T-cell (primary cell): ENCODE results near the gene PLA2G1B. TPM values are rescaled to one million over a fixed set of nuclear protein-coding genes. Genes with fewer than 3 reads are reported as not detected.

Experiments
- ATAC-seq, 4 experiments: fragments of 200-7000 bp in 3 of 4; fragments of 150-1000 bp in 1 of 4; cut with Tn5 transposase; replicated peaks in 1 of 4; 1 replicate in 3 of 4; 2 replicates in 1 of 4; pipeline ENCODE4 v1.10.0; 2021; ENCODE audit warnings: moderate library complexity in 3 of 4, mild to moderate bottlenecking in 2 of 4, moderate number of reproducible peaks in 1 of 4
- CTCF ChIA-PET, 2 donors: fragments of 300-600 bp; sonication (Branson Sonifier 250); formaldehyde crosslinking; loops; one replicate each; lab custom pipeline; 2022; ENCODE audit warnings: antibody characterized with exemption in 2 of 2; lab: Charles Lee
- POLR2A ChIA-PET, 2 donors: fragments of 300-600 bp; sonication (Branson Sonifier 250); formaldehyde crosslinking; loops; one replicate each; lab custom pipeline; 2022; ENCODE audit warnings: antibody characterized with exemption in 2 of 2; lab: Charles Lee
- DNase-seq, 35 experiments: peaks; one replicate each; pipeline versions ENCODE4 v3.0.0 to v3.0.0-alpha.2; 2013 to 2023
- H3K27ac ChIP-seq: one replicate; pipeline ENCODE4 v1.5.1; 2013; ENCODE audit warnings: low read length
- H3K27me3 ChIP-seq, 2 experiments: replicated peaks in 1 of 2; 1 replicate in 1 of 2; 2 replicates in 1 of 2; pipeline versions ENCODE4 v1.6.1 to v1.7.0; 2013; ENCODE audit warnings: low read length in 1 of 2, mixed read lengths in 1 of 2; ENCODE audit not compliant: control insufficient read depth in 2 of 2, insufficient read depth in 2 of 2; ENCODE audit errors: extremely low read depth in 1 of 2
- H3K36me3 ChIP-seq, 2 donors: 1 replicate in 1 of 2; 2 replicates in 1 of 2; pipeline versions ENCODE4 v1.6.1 to v1.7.0; 2013; ENCODE audit warnings: low read length in 1 of 2; ENCODE audit not compliant: control insufficient read depth in 2 of 2, insufficient read depth in 1 of 2; ENCODE audit errors: extremely low read depth in 1 of 2
- H3K4me1 ChIP-seq, 2 experiments: 1 replicate in 1 of 2; 2 replicates in 1 of 2; pipeline versions ENCODE4 v1.6.1 to v1.7.0; 2013; ENCODE audit warnings: low read length in 2 of 2, mixed read lengths in 1 of 2; ENCODE audit not compliant: insufficient read depth in 2 of 2, control insufficient read depth in 1 of 2; ENCODE audit errors: extremely low read depth in 1 of 2
- H3K4me3 ChIP-seq, 2 donors: 1 replicate in 1 of 2; 2 replicates in 1 of 2; pipeline versions ENCODE4 v1.5.1 to v1.7.0; 2013; ENCODE audit warnings: mild to moderate bottlenecking in 2 of 2, low read length in 1 of 2, moderate library complexity in 1 of 2; ENCODE audit not compliant: control insufficient read depth in 1 of 2; ENCODE audit errors: extremely low read depth in 1 of 2
- H3K9me3 ChIP-seq: 2 replicates; pipeline ENCODE4 v1.7.0; 2013
- H3K27ac Mint-ChIP-seq, 2 donors: one replicate each; pipeline ENCODE4 v1.8.0; 2020 to 2021; ENCODE audit warnings: mild to moderate bottlenecking in 2 of 2, mixed read lengths in 2 of 2
- H3K27me3 Mint-ChIP-seq, 2 donors: one replicate each; pipeline ENCODE4 v1.8.0; 2021 to 2022; ENCODE audit warnings: mixed read lengths in 2 of 2
- H3K36me3 Mint-ChIP-seq: one replicate; pipeline ENCODE4 v1.8.0; 2021; ENCODE audit warnings: mixed read lengths
- H3K4me1 Mint-ChIP-seq, 3 donors: one replicate each; pipeline ENCODE4 v1.8.0; 2020 to 2022; ENCODE audit warnings: mixed read lengths in 3 of 3, mild to moderate bottlenecking in 1 of 3
- H3K4me3 Mint-ChIP-seq, 3 donors: one replicate each; pipeline ENCODE4 v1.8.0; 2020 to 2022; ENCODE audit warnings: mild to moderate bottlenecking in 3 of 3, mixed read lengths in 3 of 3, moderate library complexity in 3 of 3
- H3K9me3 Mint-ChIP-seq, 3 donors: one replicate each; pipeline ENCODE4 v1.8.0; 2020 to 2022; ENCODE audit warnings: mixed read lengths in 3 of 3
- WGBS: methylation state at CpG from one replicate; pipeline ENCODE4 v1.1.5; 2013; ENCODE audit warnings: missing lambda C conversion rate; ENCODE audit not compliant: insufficient coverage; 5-methylcytosine and 5-hydroxymethylcytosine counted together
- total RNA-seq, 35 experiments: library from RNA in 6 of 35; stranded (reverse) in 6 of 35; fragments of 120-200 nt in 1 of 35; gene quantifications; one replicate each; pipeline versions ENCODE4 v1.2.1 to v1.2.4 and lab custom pipeline; 2013 to 2026

Gene PLA2G1B
- total RNA-seq, 5 donors from 2014 or later (not counting 1 experiment from before 2014, with no cell fraction given) = 1.6 to 2.9 (median 1.8) TPM; not detected in 2

- no peak overlapping the region for H3K4me3 ChIP-seq
- Mint-ChIP-seq H3K4me1 (peaks cover 0 to 11% (median 9%) of the 10 kb centered on the region in 3 donors), H3K27ac (no peak overlapping the region), H3K27me3 (no peaks in the 10 kb centered on the region), H3K9me3 (no peaks in the 10 kb centered on the region), H3K4me3 (no peak overlapping the region), H3K36me3 (no peaks in the 10 kb centered on the region)
- no peak for DNase-seq
- POLR2A ChIA-PET = interaction anchor here in 1 of 2 donors (1.5 kb wide), 1 partner anchor 86 kb away, joined by 4 read pairs; the partner anchor contains the start of gene RPLP0
- ATAC-seq = no peak
- no peaks in the 10 kb centered on the region for H3K36me3 ChIP-seq
- CTCF ChIA-PET = interaction anchor here in 1 of 2 donors (1.8 kb wide), 1 partner anchor 59 kb away, joined by 6 read pairs; no protein-coding TSS in a partner anchor
- no peaks in the 10 kb centered on the region for H3K9me3 ChIP-seq
- H3K4me1 ChIP-seq = peaks cover 0 to 19% of the 10 kb centered on the region in 2 experiments
- H3K27me3 ChIP-seq = no peaks in the 10 kb centered on the region
- no peak overlapping the region for H3K27ac ChIP-seq
- 91% methylated on average over 8 of the region's 12 CpGs for WGBS
Observed at GRCh38 chr12:120287491-120287890, 40.1 kb downstream of the PLA2G1B start.

GRCh38 chr12:120286768-120287490, 40.6 kb downstream of the PLA2G1B start:
- ChIA-PET CTCF (interaction anchor here (0.6 to 1.8 kb wide), 2 partner anchors 15 to 59 kb away, joined by 4 to 6 read pairs; partner anchors contain the start of gene SIRT4 (in 1 of the 2)), POLR2A (interaction anchor here (0.5 to 1.5 kb wide), 3 partner anchors 57 to 86 kb away, joined by 3 to 4 read pairs (median 3); partner anchors contain the start of gene RPLP0 (in 1 of the 2))
- H3K27me3 Mint-ChIP-seq = no peaks in the 10 kb centered on the region
- H3K4me3 Mint-ChIP-seq = no peak overlapping the region
- no peaks in the 10 kb centered on the region for H3K9me3 ChIP-seq
- DNase-seq = no peak
- peaks cover 0 to 11% (median 9%) of the 10 kb centered on the region in 3 donors for H3K4me1 Mint-ChIP-seq
- H3K4me3 ChIP-seq = no peak overlapping the region
- 77% methylated on average over 5 of the region's 7 CpGs for WGBS
- no peaks in the 10 kb centered on the region for H3K36me3 ChIP-seq
- H3K27me3 ChIP-seq = no peaks in the 10 kb centered on the region
- H3K4me1 ChIP-seq = peaks cover 0 to 13% of the 10 kb centered on the region in 2 experiments
- no peak for ATAC-seq
- no peak overlapping the region for H3K27ac Mint-ChIP-seq
- no peak overlapping the region for H3K27ac ChIP-seq
- H3K36me3 Mint-ChIP-seq = no peaks in the 10 kb centered on the region
- no peaks in the 10 kb centered on the region for H3K9me3 Mint-ChIP-seq

GRCh38 chr12:120284381-120284780, 43.2 kb downstream of the PLA2G1B start:
- 70% methylated on average over 1 of the region's 3 CpGs for WGBS
- Mint-ChIP-seq H3K9me3 (no peaks in the 10 kb centered on the region), H3K4me1 (no peaks in the 10 kb centered on the region), H3K36me3 (no peaks in the 10 kb centered on the region), H3K4me3 (no peak overlapping the region), H3K27ac (no peak overlapping the region), H3K27me3 (no peaks in the 10 kb centered on the region)
- DNase-seq (no peak), ATAC-seq (no peak)
- ChIA-PET CTCF (no interaction called here), POLR2A (no interaction called here)
- H3K9me3 ChIP-seq = no peaks in the 10 kb centered on the region
- H3K4me3 ChIP-seq = no peak overlapping the region
- H3K4me1 ChIP-seq = no peaks in the 10 kb centered on the region
- no peaks in the 10 kb centered on the region for H3K27me3 ChIP-seq
- no peak overlapping the region for H3K27ac ChIP-seq
- no peaks in the 10 kb centered on the region for H3K36me3 ChIP-seq

- no peaks in the 10 kb centered on the region for H3K4me1 ChIP-seq
- CTCF ChIA-PET = no interaction called here
- no peak overlapping the region for H3K4me3 Mint-ChIP-seq
- no peaks in the 10 kb centered on the region for H3K9me3 ChIP-seq
- no peaks in the 10 kb centered on the region for H3K9me3 Mint-ChIP-seq
- no peak overlapping the region for H3K4me3 ChIP-seq
- no peaks in the 10 kb centered on the region for H3K27me3 Mint-ChIP-seq
- no peaks in the 10 kb centered on the region for H3K4me1 Mint-ChIP-seq
- no peaks in the 10 kb centered on the region for H3K36me3 ChIP-seq
- WGBS = 88% methylated on average over 5 of the region's 7 CpGs
- H3K27me3 ChIP-seq = no peaks in the 10 kb centered on the region
- POLR2A ChIA-PET = interaction anchor here in 1 of 2 donors (0.6 to 1.3 kb wide), 3 partner anchors 8 to 40 kb away, joined by 3 to 4 read pairs (median 4); partner anchors contain the start of gene RNU4-2
- H3K27ac Mint-ChIP-seq = no peak overlapping the region
- H3K27ac ChIP-seq = no peak overlapping the region
- DNase-seq (no peak), ATAC-seq (no peak)
- no peaks in the 10 kb centered on the region for H3K36me3 Mint-ChIP-seq
Observed at GRCh38 chr12:120283318-120283717, 44.3 kb downstream of the PLA2G1B start.

GRCh38 chr12:120278137-120279069, 49.2 kb downstream of the PLA2G1B start:
- Histone ChIP-seq H3K9me3 (no peaks in the 10 kb centered on the region), H3K4me3 (no peak overlapping the region), H3K4me1 (no peaks in the 10 kb centered on the region), H3K27ac (no peak overlapping the region), H3K27me3 (no peaks in the 10 kb centered on the region), H3K36me3 (no peaks in the 10 kb centered on the region)
- Mint-ChIP-seq H3K36me3 (no peaks in the 10 kb centered on the region), H3K4me1 (no peaks in the 10 kb centered on the region), H3K9me3 (no peaks in the 10 kb centered on the region), H3K27ac (no peak overlapping the region), H3K27me3 (no peaks in the 10 kb centered on the region), H3K4me3 (no peak overlapping the region)
- ChIA-PET CTCF (interaction anchor here in 1 of 2 donors (0.7 kb wide), 1 partner anchor 25 kb away, joined by 3 read pairs; no protein-coding TSS in a partner anchor), POLR2A (no interaction called here)
- no peak for ATAC-seq
- 90% methylated on average over 28 of the region's 57 CpGs for WGBS
- DNase-seq = no peak

- no peak overlapping the region for H3K27ac ChIP-seq
- 80% methylated on average over 2 of the region's 6 CpGs for WGBS
- H3K4me1 ChIP-seq = no peaks in the 10 kb centered on the region
- Mint-ChIP-seq H3K9me3 (no peaks in the 10 kb centered on the region), H3K4me1 (no peaks in the 10 kb centered on the region), H3K4me3 (no peak overlapping the region), H3K36me3 (no peaks in the 10 kb centered on the region), H3K27ac (no peak overlapping the region), H3K27me3 (no peaks in the 10 kb centered on the region)
- H3K36me3 ChIP-seq = no peaks in the 10 kb centered on the region
- POLR2A ChIA-PET = interaction anchor here in 1 of 2 donors (0.6 kb wide), 1 partner anchor 150 kb away, joined by 4 read pairs; no protein-coding TSS in a partner anchor
- ATAC-seq (no peak), DNase-seq (no peak)
- no peak overlapping the region for H3K4me3 ChIP-seq
- H3K27me3 ChIP-seq = no peaks in the 10 kb centered on the region
- CTCF ChIA-PET = no interaction called here
- H3K9me3 ChIP-seq = no peaks in the 10 kb centered on the region
Observed at GRCh38 chr12:120276734-120277133, 50.8 kb downstream of the PLA2G1B start.
